HUDEP-2 (cell line): ENCODE data around the gene ANKS1A.

Experiments
- DNase-seq, 76 experiments: peaks; one replicate each; lab custom pipeline; 2025; ENCODE audit not compliant: unreplicated experiment in 76 of 76; lab: John Stamatoyannopoulos, UW

The ANKS1A gene

DNA sequence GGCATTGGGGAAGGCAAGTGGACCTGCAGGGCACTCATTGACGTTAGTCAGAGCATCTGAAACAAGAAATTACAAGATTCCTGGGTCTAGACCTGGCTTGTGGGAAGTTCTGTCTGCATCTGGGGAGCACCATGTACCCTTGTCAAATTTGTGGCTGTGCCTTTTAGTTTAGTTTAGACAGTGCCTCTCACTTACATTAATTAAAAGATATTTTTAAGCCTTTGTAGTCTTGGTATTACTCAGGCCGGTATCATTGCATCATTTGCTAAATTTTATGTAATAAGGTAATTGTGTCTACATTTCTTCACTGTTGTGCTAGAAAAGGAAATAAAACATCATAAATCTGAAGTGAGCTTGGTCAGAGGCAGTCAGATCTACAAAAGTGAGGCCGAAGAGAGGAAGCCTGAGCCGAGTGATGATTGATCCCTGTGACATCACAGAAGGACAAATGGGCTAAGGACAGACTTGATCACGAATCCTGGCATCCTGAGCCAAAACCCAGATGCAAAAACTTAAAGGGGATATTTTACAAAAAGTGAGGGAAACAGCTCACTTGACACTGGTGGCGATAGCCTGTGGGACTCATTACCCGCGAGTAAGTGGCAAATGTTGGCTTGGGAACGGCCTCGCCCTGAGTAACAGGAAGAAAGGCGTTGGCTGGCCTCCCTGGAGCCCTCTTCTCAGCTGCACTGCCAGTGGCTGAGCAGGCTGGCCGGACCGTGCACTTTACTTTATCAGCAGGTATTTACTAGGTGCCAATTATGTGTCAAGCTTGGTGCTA, 145.5 kb downstream of the ANKS1A start:
- DNase-seq = no peak

DNA sequence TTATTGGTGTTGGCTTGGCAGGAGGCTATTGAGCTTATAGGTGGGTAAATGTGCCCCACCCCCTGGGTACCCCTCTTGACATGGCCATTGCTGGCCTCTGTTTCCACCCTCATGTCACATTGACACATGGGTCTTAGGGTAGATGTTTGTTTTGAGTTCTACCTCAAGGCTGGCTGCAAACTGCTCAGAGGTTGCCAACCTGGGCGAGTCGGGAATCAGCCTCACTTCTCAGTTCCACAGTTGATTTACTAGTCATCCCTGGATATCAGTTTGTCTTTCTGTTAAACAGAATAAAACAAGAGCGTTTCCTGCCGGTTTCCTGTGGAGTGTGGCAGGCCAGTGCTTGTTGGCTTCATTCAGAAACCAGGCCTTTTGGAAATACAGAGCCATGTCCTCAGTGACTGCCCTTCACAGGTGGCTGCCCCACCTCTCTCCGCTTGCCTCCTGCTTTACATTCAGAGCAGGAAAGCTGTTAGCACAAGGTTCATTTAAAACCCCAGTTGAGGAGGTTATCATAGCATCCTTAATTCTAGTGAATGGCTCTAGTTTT, 146.5 kb downstream of the ANKS1A start:
- no peak for DNase-seq

DNA sequence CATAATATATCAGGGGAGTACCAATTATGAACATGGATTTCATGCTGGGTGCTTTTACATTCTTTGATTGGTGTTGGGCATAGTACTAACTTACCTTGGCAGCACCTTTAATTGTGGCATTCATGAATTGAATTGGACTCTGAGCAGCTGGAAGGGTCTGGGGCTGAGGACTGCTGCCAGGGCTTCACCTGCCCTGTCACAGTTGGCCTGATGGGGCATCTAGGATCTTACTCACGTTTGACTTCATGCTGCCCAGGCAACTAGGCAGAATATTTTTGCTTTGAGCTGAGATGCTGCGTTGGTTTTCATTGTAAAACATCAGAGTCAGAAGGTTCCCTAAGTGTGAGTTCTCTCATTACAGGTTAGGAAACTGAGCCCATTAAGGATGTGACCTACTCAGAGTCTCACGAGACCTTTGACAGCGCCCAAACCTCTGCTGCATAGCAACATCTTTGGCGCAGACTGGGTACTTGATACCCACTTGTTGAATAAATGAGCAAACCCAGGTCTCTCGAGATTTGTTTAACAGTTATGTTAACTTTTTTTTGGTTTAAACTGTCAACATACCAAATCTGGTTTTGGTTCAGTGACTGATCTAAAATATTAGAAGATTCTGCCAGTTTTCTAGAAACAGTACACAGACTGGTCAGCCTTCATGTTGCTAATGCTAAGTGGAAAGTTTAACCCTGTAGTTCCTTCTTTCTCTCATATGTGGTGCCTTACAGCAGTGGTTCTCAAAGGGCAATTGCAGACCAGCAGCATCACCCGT, 147.2 kb downstream of the ANKS1A start:
- DNase-seq = no peak

DNA sequence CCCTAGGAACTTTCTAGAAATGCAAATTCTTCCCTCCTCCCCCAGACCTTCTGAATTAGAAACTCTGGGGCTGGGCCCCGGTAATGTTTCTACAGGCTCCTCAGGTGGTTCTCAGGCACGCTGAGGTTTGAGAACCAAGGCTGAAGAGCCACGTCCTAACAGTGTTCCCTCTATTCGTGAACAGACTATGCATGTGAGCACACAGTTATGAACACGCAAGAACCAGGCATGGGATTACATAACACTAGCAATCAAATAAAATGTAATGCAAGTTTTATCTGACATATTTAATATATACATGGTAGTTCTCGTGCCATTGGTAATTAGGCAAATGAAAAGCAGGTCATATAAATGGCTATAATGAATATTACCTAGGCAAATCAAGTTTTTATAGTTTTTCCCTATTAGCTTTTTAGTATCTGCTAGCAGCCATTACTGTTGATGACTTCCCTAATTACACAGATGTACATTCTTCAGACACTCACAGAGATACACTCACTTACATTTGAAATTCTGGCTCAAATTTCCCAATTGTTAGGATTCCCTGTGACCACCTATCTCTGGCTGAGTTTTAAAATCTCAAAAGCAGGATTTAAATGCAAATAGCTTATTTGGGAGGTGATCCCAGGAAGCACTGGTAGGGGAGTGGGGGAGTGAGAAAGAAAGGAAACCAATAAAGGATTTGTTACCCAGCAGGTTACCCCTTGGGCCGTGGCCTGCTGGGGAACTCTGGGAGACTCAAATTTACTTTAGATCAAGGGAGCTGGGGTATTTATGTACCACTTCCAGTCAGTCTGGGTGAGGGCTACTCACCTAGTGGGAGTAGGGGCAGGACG, 148.0 kb downstream of the ANKS1A start:
- DNase-seq = no peak

DNA sequence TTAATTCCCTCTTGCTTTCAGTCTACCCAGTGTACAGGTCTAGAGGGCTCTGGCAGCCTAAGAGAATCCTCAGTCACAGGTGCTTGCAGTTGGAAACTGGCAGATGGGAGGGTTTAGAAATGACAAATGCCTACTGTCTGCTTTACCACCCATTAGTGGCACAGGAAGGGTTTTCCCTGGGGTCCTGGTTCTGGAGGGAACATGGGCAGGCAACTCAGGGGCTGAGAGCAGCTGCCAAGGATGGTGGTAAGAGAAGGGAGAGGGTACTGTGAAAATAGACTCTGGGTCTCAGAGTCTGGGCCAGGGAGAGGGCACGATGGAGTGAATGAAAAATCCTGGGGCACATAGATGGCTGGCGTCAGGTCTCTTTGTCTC, 148.6 kb downstream of the ANKS1A start:
- no peak for DNase-seq

DNA sequence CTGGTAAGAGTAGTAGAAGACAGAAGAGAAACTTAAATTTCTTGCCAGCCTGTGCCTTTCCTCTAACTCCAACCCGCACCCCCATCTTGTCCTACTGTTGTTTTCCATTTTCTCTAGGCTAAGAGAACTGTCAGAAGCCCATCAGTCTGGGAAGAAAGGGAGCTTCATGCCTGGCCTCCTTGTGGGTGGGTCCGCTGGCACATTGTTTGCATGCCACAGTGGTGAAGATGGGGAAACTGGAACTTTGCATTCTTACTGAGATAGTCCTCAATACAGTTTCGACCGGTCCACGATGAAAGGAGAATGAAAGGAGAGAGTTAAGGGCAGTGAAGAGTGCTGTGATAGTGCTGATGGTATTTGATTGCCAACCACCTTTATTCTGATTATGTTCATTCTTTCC, 149.0 kb downstream of the ANKS1A start:
- no peak for DNase-seq

DNA sequence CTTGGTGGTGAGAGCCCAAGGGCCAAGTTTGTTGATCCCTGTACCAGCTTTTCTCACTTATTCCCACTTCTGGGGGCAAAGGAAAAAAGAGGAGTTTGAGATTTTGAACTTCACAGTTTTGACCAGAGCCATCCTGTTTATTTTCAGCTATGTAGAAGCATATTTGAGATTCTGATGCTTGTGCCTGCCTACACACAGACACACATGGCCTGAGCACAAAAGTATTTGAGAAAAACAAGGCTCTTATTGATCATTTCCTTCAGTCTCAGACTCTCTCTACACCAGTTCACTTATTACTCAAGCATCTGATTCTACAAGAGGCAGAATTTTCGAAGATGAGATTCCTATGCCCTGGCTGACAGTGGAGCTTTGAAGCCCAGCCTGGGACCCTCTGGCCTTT, 151.3 kb downstream of the ANKS1A start:
- no peak for DNase-seq

DNA sequence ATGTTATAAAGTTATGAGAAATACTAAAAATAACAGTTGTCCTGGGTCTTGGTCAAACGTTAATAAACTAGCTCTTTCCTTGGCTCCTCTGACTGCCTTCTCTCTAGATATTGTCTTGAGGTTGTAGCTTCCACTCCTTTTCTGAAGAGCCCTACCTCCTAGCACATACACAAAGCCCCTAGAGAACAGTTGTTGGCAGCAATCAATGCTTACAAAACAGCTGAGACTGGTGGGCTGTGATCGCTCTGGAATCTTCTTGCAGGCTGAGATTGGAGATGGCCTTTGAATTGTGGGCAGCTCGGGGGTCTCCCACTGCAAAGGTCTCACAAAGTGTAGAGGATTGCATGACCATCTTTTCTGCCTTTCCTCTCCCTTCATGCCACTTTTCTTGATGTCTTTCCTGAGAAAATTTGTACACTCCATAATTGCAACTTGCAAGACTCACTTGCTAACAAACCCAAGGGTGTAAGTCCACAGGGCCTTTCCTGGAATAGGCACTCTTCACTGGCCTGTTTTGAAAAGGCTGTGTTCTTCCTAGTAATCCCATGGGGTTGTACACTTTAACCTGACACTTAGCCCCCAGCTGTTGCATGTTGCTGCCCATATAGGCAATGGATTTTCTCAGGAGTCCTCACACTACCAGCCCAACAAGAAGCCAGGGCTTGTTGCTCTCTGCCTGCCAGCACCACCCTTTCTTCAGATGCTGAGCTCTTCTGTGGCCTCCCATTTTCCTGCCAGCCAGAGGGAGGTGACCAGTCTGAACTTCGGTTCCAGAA, 152.2 kb downstream of the ANKS1A start:
- no peak for DNase-seq

DNA sequence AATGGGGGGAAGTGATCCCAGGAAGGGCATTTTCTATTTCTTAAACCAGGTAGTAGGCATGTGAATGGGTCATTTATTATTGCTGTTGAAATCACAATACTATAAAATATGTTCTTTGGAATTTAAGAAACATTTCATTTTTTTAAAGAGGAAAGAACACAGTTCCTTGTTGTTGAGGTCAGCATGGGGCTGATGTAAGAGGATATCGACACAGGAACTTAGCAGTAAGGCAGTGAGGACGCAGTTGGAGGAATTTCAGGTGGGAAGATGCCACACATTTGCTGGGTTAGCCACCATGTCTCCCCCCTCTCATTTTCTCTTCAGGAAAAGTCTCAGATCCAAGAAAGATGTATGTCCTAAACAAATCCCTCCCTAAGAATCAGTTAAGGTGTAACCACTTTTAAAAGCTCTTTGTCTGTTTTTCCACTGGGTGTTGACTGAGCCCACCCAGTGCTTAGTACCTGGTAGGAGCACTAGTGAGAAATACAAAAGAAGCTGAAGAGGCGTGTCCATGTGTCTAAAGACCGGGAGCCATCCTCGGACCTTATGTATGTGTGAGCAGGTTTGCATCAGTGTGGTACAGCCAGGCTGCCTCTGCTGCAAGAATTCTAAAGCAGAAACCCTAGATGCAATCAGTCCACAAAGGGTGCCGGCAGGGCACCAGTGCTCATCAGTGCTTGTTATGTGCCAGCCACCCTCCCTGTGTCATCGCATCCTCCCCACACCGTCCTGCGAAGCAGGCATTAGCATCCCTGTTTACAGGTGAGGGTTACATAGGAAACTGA, 153.2 kb downstream of the ANKS1A start:
- DNase-seq = no peak

DNA sequence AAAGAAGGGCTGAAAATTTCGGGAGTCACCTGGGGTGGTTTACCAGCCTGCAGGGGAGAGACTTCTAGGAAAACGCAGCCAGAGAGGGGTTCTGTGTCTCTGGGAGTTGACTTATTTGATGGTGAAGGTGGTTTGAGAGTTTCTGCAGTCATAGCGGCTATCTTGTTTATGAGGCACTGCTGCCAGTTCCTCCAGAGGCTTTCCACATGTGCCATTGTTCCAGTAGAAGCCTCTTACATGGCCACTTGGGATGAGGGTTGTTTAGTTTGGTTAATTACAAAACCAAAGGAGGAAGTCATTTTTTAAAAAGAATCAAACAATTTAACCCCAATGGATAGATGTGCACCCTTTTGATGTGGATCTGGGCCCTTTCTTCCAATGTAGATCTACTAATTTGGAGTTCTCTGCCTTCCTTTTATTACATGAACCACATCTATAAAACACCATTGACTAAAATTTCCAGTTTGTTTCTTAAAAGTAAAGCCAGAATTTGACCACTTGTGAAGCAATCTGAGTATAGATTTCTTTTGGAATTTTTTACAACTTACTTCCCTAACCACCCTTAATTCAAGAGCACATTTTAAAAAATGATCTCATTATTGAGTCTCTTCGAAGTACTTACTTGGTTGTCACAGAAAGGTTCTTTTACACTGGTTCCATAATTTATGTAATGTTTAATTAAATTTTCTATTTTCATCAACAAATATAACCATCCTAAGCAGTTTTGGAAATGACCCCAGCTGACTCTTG, 154.5 kb downstream of the ANKS1A start:
- no peak for DNase-seq

DNA sequence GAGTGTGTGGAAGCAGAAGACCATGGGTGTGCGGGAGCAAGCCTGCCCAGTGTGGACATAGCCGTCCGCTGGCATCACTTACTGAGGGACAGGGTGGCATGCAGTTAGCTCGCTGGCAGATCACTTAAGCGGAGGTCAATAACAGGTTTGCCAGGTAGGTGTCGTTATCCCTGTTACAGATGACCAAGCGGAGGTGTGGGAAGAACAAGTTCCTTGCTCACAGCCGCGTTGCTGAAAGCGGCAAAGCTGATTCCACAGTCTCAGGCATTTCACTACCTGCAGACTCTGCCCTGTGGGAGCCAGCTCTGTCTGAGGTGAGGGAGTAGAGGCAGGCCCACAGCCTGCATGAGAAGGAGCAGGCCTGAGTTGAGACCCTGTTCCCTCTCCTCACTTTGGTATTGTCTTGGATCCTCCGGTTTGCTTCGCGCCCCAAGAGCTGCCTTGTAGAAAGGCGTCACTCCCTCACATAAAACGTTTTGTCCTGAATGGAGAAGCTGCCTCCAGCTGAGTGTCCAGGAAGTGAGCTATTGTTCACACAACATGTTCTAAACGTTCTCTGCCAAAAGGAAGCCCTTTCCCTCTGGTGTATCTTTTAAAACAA, 155.2 kb downstream of the ANKS1A start:
- no peak for DNase-seq

DNA sequence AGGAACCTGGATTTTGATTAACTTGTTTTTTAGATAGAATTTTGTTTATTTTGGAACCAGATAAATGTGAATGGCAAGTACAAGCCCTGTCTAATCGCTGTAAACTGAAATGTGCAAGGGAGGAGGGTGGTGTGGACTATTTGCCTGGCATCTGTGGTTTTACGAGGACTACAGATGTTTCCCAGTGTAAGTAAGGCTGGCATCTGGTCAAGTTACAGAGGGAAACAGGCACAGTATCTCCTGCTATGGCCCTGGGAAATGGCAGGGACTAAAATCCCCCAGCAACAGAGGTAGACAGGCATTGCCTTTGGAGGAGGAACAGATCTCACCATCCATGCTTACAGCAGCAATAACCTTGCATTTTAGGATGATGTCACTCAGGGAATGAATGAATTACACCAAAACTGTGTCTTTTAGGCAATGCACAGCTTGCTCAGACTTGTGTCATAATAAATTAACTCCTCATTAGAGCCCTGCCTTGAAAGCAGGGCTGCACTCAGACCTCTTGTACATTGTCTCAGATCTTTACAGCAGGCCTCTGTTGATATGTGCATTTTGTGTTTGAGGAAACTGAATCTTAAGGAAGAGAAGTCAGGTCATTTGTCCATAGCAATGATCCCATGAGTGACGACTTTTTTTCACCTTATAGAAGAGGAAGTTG, 155.8 kb downstream of the ANKS1A start:
- no peak for DNase-seq

DNA sequence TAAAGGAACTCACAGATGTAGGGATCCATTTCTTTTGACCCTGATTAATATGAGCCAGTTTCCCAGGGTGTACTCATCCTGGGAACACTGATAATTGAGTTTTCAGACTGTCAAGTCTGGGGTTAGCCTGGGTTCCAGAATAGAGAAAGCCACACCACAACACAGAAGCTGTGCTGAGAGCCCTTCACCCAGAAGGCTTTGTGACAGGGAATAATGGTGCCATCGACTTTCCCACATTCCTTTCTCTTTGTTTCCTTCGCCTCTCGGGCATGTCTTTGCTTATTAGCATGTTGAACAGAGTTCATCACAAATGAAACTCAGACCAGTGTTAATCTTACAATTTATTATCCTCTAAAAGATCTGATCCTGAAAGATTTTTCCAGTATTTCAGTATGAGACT, 157.0 kb downstream of the ANKS1A start:
- no peak for DNase-seq

DNA sequence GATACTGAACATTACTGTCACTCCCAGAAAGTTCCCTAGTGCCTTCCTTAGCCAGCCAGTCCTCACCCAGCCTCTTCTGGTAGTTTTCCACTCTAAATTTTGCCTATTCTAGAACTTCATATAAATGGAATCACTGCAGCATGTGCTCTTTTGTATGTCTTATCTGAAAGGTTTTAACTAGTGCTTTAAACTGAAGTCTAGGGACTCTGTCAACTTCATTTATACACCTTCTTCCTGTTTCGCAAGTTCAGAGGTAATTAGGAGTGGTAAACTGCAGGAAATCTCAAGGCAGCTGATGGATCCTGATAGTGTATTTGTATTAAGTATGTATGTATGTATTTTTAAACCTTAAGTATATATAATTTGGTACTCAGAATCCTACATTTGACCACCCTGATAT, 157.8 kb downstream of the ANKS1A start:
- DNase-seq = no peak

DNA sequence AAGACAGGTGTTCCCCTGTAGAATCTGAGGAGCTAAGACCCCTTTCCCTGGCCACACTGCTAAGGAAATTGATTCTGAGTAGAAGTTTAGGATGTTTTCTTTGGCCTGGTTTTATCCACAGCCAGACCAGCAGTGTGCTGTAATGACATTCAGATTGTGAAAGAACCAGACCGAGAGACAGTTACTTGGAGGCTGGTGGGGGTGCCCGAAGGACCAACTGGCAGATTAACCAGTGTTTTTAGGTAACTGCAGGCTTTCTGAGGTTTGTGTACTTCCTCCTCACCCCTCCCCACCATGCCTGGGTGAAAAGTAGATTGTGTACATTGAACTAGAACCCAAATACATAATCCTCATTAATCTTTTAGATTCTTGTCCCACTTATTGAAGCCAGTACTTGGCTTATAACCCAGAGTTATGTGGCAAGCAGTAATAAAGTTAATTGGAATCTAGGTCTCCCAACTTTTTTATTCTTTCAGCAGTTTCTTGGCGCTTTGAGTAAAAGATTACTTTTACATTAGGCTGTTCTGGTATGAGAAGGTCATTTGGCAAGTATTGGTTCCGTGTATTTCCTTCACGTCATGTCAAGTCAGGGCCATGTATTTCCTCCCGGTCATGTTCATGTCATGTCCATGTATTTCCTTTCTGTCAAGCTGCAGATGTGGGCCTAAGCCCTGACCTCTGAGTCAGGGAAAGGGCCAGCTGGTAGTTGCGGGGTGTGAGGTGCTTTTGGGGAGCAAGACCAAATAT, 158.4 kb downstream of the ANKS1A start:
- no peak for DNase-seq

DNA sequence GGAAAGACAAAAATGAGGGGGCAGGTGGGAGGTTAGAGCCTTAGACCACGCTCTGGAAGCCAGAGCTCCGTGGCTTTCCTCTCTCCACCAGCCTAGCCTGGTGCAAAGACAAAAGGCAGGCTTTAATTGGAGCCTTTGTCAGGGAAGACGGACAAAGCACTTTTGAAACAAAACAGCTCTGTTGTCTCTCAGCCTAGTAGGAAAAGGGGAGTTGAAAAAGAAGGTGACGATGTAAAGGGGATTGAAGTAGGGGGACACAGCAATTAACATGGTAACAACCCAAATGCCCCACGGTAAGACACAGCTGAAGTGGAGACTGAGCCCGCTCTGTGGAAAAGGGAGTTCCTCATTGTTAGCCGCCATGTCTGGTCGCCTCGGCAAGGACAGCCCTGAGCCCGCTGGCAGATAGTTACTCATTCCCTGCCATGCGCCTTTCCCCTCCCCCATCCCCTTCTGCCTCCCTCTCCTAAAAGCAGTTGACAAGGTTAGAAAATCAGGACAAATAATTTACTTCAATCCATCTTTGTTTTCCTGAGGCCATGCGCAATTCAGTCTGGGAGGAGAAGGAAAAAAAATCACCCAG, 159.1 kb downstream of the ANKS1A start:
- no peak for DNase-seq

DNA sequence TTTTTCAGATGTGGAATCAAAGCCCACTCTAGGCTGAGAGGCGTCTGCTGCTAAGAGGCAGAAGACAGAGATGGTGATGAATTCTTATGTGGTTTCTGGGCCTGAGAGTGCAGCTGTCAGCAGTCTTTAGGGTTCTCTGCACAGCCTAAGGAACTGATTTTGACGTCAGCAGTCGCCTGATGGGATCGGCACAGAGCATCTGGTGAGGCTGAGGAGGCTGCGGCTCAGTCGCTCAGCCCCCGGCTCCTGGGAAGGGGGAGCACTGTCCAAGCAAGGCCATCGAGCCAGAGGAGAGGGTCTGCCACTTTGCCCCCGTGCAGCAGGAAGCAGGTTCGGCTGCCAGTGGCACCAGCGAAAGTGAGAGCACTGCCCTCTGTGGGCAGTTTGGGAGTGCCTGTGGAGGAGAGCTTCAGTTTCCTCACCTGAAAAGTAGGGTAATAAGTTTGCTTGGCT, 159.6 kb downstream of the ANKS1A start:
- DNase-seq = no peak
